Measurements from ENCODE around the gene RFX7.
"Not testable (repeated sequence)": the region's sequence is repeated elsewhere in the genome, so short reads cannot be mapped to it uniquely, and the experiment has no call there.

RFX7 gene

GRCh38 chr15:56160966-56161365 is 82.7 kb downstream of the RFX7 start:
- Histone ChIP-seq H3K4me3 (ENCODE audit: low read depth in 1 of 2, low read length in 2 of 2) (no peak overlapping the region), H3K9ac (ENCODE audit: low read length) (no peak overlapping the region)

GRCh38 chr15:56156877-56157276 is 86.8 kb downstream of the RFX7 start:
- H3K4me3 ChIP-seq (ENCODE audit: low read depth in 1 of 2, low read length in 2 of 2): no peak overlapping the region
- no peak overlapping the region for H3K9ac ChIP-seq (ENCODE audit: low read length)
- H3K4me1 ChIP-seq (ENCODE audit: insufficient read depth, low read length): peaks cover 6% of the 10 kb centered on the region
- no peak overlapping the region for H3K27ac ChIP-seq (ENCODE audit: low read depth, low read length)
- H3K27me3 ChIP-seq (ENCODE audit: control insufficient read depth in 1 of 2, insufficient read depth in 2 of 2, low read length in 2 of 2): no peaks in the 10 kb centered on the region
- H3K36me3 ChIP-seq (ENCODE audit: insufficient read depth, low read length): no peaks in the 10 kb centered on the region
- no peaks in the 10 kb centered on the region for H3K9me3 ChIP-seq (ENCODE audit: low read length)

More at GRCh38 chr15:56160966-56161365, 82.7 kb downstream of the RFX7 start:
- no peaks in the 10 kb centered on the region for H3K27me3 ChIP-seq (ENCODE audit: control insufficient read depth in 1 of 2, insufficient read depth in 2 of 2, low read length in 2 of 2)
- peaks cover 12% of the 10 kb centered on the region for H3K4me1 ChIP-seq (ENCODE audit: insufficient read depth, low read length)
- no peak overlapping the region for H3K27ac ChIP-seq (ENCODE audit: low read depth, low read length)
- H3K36me3 ChIP-seq (ENCODE audit: insufficient read depth, low read length): no peaks in the 10 kb centered on the region
- no peaks in the 10 kb centered on the region for H3K9me3 ChIP-seq (ENCODE audit: low read length)

GRCh38 chr15:56155278-56155677 is 88.4 kb downstream of the RFX7 start:
- H3K9me3 ChIP-seq (ENCODE audit: low read length); H3K9ac ChIP-seq (ENCODE audit: low read length); H3K36me3 ChIP-seq (ENCODE audit: insufficient read depth, low read length); H3K27ac ChIP-seq (ENCODE audit: low read depth, low read length); H3K4me1 ChIP-seq (ENCODE audit: insufficient read depth, low read length); H3K4me3 ChIP-seq (ENCODE audit: low read depth in 1 of 2, low read length in 2 of 2); H3K27me3 ChIP-seq (ENCODE audit: control insufficient read depth in 1 of 2, insufficient read depth in 2 of 2, low read length in 2 of 2): not testable (repeated sequence)

- H3K27ac ChIP-seq (ENCODE audit: low read depth, low read length); H3K4me3 ChIP-seq (ENCODE audit: low read depth in 1 of 2, low read length in 2 of 2); H3K27me3 ChIP-seq (ENCODE audit: control insufficient read depth in 1 of 2, insufficient read depth in 2 of 2, low read length in 2 of 2); H3K36me3 ChIP-seq (ENCODE audit: insufficient read depth, low read length); H3K9me3 ChIP-seq (ENCODE audit: low read length); H3K4me1 ChIP-seq (ENCODE audit: insufficient read depth, low read length); H3K9ac ChIP-seq (ENCODE audit: low read length): not testable (repeated sequence)
Measured at GRCh38 chr15:56154768-56155167, 88.9 kb downstream of the RFX7 start.

- Histone ChIP-seq H3K9me3 (ENCODE audit: low read length) (no peaks in the 10 kb centered on the region), H3K4me3 (ENCODE audit: low read depth in 1 of 2, low read length in 2 of 2) (no peak overlapping the region), H3K27ac (ENCODE audit: low read depth, low read length) (no peak overlapping the region), H3K4me1 (ENCODE audit: insufficient read depth, low read length) (no peaks in the 10 kb centered on the region), H3K27me3 (ENCODE audit: control insufficient read depth in 1 of 2, insufficient read depth in 2 of 2, low read length in 2 of 2) (no peaks in the 10 kb centered on the region), H3K36me3 (ENCODE audit: insufficient read depth, low read length) (no peaks in the 10 kb centered on the region), H3K9ac (ENCODE audit: low read length) (no peak overlapping the region)
Measured at GRCh38 chr15:56150204-56150603, 93.5 kb downstream of the RFX7 start.

GRCh38 chr15:56148064-56148463 is 95.6 kb downstream of the RFX7 start:
- H3K9ac ChIP-seq (ENCODE audit: low read length): no peak overlapping the region
- no peaks in the 10 kb centered on the region for H3K36me3 ChIP-seq (ENCODE audit: insufficient read depth, low read length)
- H3K27ac ChIP-seq (ENCODE audit: low read depth, low read length): no peak overlapping the region
- H3K27me3 ChIP-seq (ENCODE audit: control insufficient read depth in 1 of 2, insufficient read depth in 2 of 2, low read length in 2 of 2): no peaks in the 10 kb centered on the region
- no peaks in the 10 kb centered on the region for H3K4me1 ChIP-seq (ENCODE audit: insufficient read depth, low read length)
- H3K9me3 ChIP-seq (ENCODE audit: low read length): no peaks in the 10 kb centered on the region
- H3K4me3 ChIP-seq (ENCODE audit: low read depth in 1 of 2, low read length in 2 of 2): no peak overlapping the region

GRCh38 chr15:56146756-56147155 is 96.9 kb downstream of the RFX7 start:
- Histone ChIP-seq H3K4me1 (ENCODE audit: insufficient read depth, low read length) (no peaks in the 10 kb centered on the region), H3K27me3 (ENCODE audit: control insufficient read depth in 1 of 2, insufficient read depth in 2 of 2, low read length in 2 of 2) (no peaks in the 10 kb centered on the region), H3K36me3 (ENCODE audit: insufficient read depth, low read length) (peaks cover 7% of the 10 kb centered on the region), H3K4me3 (ENCODE audit: low read depth in 1 of 2, low read length in 2 of 2) (no peak overlapping the region), H3K9me3 (ENCODE audit: low read length) (no peaks in the 10 kb centered on the region), H3K9ac (ENCODE audit: low read length) (no peak overlapping the region), H3K27ac (ENCODE audit: low read depth, low read length) (no peak overlapping the region)

GRCh38 chr15:56128081-56128480 is 115.6 kb downstream of the RFX7 start:
- Histone ChIP-seq H3K27ac (ENCODE audit: low read depth, low read length) (no peak overlapping the region), H3K4me1 (ENCODE audit: insufficient read depth, low read length) (no peaks in the 10 kb centered on the region), H3K9ac (ENCODE audit: low read length) (no peak overlapping the region), H3K36me3 (ENCODE audit: insufficient read depth, low read length) (peaks cover 5% of the 10 kb centered on the region), H3K27me3 (ENCODE audit: control insufficient read depth in 1 of 2, insufficient read depth in 2 of 2, low read length in 2 of 2) (no peaks in the 10 kb centered on the region), H3K9me3 (ENCODE audit: low read length) (no peaks in the 10 kb centered on the region), H3K4me3 (ENCODE audit: low read depth in 1 of 2, low read length in 2 of 2) (no peak overlapping the region)

GRCh38 chr15:56126409-56126808 is 117.3 kb downstream of the RFX7 start:
- no peak overlapping the region for H3K9ac ChIP-seq (ENCODE audit: low read length)
- H3K9me3 ChIP-seq (ENCODE audit: low read length): no peaks in the 10 kb centered on the region
- peaks cover 5% of the 10 kb centered on the region for H3K36me3 ChIP-seq (ENCODE audit: insufficient read depth, low read length)
- H3K4me3 ChIP-seq (ENCODE audit: low read depth in 1 of 2, low read length in 2 of 2): no peak overlapping the region
- H3K27ac ChIP-seq (ENCODE audit: low read depth, low read length): no peak overlapping the region
- H3K27me3 ChIP-seq (ENCODE audit: control insufficient read depth in 1 of 2, insufficient read depth in 2 of 2, low read length in 2 of 2): no peaks in the 10 kb centered on the region
- H3K4me1 ChIP-seq (ENCODE audit: insufficient read depth, low read length): no peaks in the 10 kb centered on the region

GRCh38 chr15:56124391-56124790 is 119.3 kb downstream of the RFX7 start:
- Histone ChIP-seq H3K4me3 (ENCODE audit: low read depth in 1 of 2, low read length in 2 of 2) (no peak overlapping the region), H3K27me3 (ENCODE audit: control insufficient read depth in 1 of 2, insufficient read depth in 2 of 2, low read length in 2 of 2) (no peaks in the 10 kb centered on the region), H3K4me1 (ENCODE audit: insufficient read depth, low read length) (no peaks in the 10 kb centered on the region), H3K9me3 (ENCODE audit: low read length) (no peaks in the 10 kb centered on the region), H3K9ac (ENCODE audit: low read length) (no peak overlapping the region), H3K27ac (ENCODE audit: low read depth, low read length) (no peak overlapping the region), H3K36me3 (ENCODE audit: insufficient read depth, low read length) (peaks cover 5% of the 10 kb centered on the region)

GRCh38 chr15:56105855-56106254 is 137.8 kb downstream of the RFX7 start:
- Histone ChIP-seq H3K36me3 (ENCODE audit: insufficient read depth, low read length) (no peaks in the 10 kb centered on the region), H3K9ac (ENCODE audit: low read length) (no peak overlapping the region), H3K27ac (ENCODE audit: low read depth, low read length) (no peak overlapping the region), H3K4me1 (ENCODE audit: insufficient read depth, low read length) (peaks cover 15% of the 10 kb centered on the region), H3K4me3 (ENCODE audit: low read depth in 1 of 2, low read length in 2 of 2) (no peak overlapping the region), H3K27me3 (ENCODE audit: control insufficient read depth in 1 of 2, insufficient read depth in 2 of 2, low read length in 2 of 2) (no peaks in the 10 kb centered on the region), H3K9me3 (ENCODE audit: low read length) (no peaks in the 10 kb centered on the region)

GRCh38 chr15:56102441-56102840 is 141.2 kb downstream of the RFX7 start:
- H3K27ac ChIP-seq (ENCODE audit: low read depth, low read length): no peak overlapping the region
- H3K4me3 ChIP-seq (ENCODE audit: low read depth in 1 of 2, low read length in 2 of 2): no peak overlapping the region
- H3K4me1 ChIP-seq (ENCODE audit: insufficient read depth, low read length): peaks cover 15% of the 10 kb centered on the region
- H3K9ac ChIP-seq (ENCODE audit: low read length): no peak overlapping the region
- H3K9me3 ChIP-seq (ENCODE audit: low read length): no peaks in the 10 kb centered on the region
- no peaks in the 10 kb centered on the region for H3K27me3 ChIP-seq (ENCODE audit: control insufficient read depth in 1 of 2, insufficient read depth in 2 of 2, low read length in 2 of 2)
- no peaks in the 10 kb centered on the region for H3K36me3 ChIP-seq (ENCODE audit: insufficient read depth, low read length)
